Smooth muscle cell of the brain vasculature (primary cell): ENCODE measurements around the gene OR52E1.

ENCODE experiments used
- DNase-seq: peaks from one replicate; pipeline ENCODE4 v3.0.0-alpha.2; 2012; ENCODE audit warnings: low read depth, low spot score

Gene OR52E1

GRCh38 chr11:5115339-5115738 lies 46.0 kb downstream of the OR52E1 start:
- DNase-seq: no peak

GRCh38 chr11:5117588-5117987 lies 48.2 kb downstream of the OR52E1 start:
- no peak for DNase-seq

- no peak for DNase-seq
These were observed 49.5 kb downstream of the OR52E1 start for GRCh38 chr11:5118893-5119292.
